Measurements from ENCODE around the gene RPL38.

RPL38 gene

GRCh38 chr17:74165797-74166365 is 37.6 kb upstream of the RPL38 start:
- Histone ChIP-seq H3K9me3 (ENCODE audit: insufficient read depth, low read depth, low read length) (no peaks in the 10 kb centered on the region), H3K27ac (ENCODE audit: low read length) (no peak overlapping the region), H3K27me3 (ENCODE audit: insufficient read depth, low read length) (no peaks in the 10 kb centered on the region), H3K9ac (ENCODE audit: low read depth, low read length) (no peak overlapping the region), H3K36me3 (ENCODE audit: insufficient read depth, low read depth, low read length) (no peaks in the 10 kb centered on the region), H3K4me3 (ENCODE audit: low read length) (no peak overlapping the region), H3K4me1 (ENCODE audit: insufficient read depth, low read length) (no peaks in the 10 kb centered on the region)

- H3K27me3 ChIP-seq (ENCODE audit: insufficient read depth, low read length): no peaks in the 10 kb centered on the region; the same call in 1 of the 2 replicates
- no peak overlapping the region for H3K9ac ChIP-seq (ENCODE audit: low read depth, low read length)
- H3K9me3 ChIP-seq (ENCODE audit: insufficient read depth, low read depth, low read length): no peaks in the 10 kb centered on the region
- H3K27ac ChIP-seq (ENCODE audit: low read length): no peak overlapping the region
- H3K4me1 ChIP-seq (ENCODE audit: insufficient read depth, low read length): no peaks in the 10 kb centered on the region
- H3K36me3 ChIP-seq (ENCODE audit: insufficient read depth, low read depth, low read length): no peaks in the 10 kb centered on the region
- H3K4me3 ChIP-seq (ENCODE audit: low read length): no peak overlapping the region
Observed at GRCh38 chr17:74170924-74171323, 32.6 kb upstream of the RPL38 start.

- Histone ChIP-seq H3K27ac (ENCODE audit: low read length) (no peak overlapping the region), H3K4me3 (ENCODE audit: low read length) (no peak overlapping the region), H3K9me3 (ENCODE audit: insufficient read depth, low read depth, low read length) (no peaks in the 10 kb centered on the region), H3K4me1 (ENCODE audit: insufficient read depth, low read length) (no peaks in the 10 kb centered on the region), H3K9ac (ENCODE audit: low read depth, low read length) (no peak overlapping the region), H3K36me3 (ENCODE audit: insufficient read depth, low read depth, low read length) (no peaks in the 10 kb centered on the region), H3K27me3 (ENCODE audit: insufficient read depth, low read length) (no peaks in the 10 kb centered on the region; the same call in 1 of the 2 replicates)
Observed at GRCh38 chr17:74172700-74173099, 30.8 kb upstream of the RPL38 start.

GRCh38 chr17:74176546-74177001 is 26.9 kb upstream of the RPL38 start:
- Histone ChIP-seq H3K4me3 (ENCODE audit: low read length) (no peak overlapping the region), H3K4me1 (ENCODE audit: insufficient read depth, low read length) (no peaks in the 10 kb centered on the region), H3K9ac (ENCODE audit: low read depth, low read length) (no peak overlapping the region), H3K9me3 (ENCODE audit: insufficient read depth, low read depth, low read length) (no peaks in the 10 kb centered on the region), H3K27me3 (ENCODE audit: insufficient read depth, low read length) (no peaks in the 10 kb centered on the region; the same call in 1 of the 2 replicates), H3K27ac (ENCODE audit: low read length) (no peak overlapping the region), H3K36me3 (ENCODE audit: insufficient read depth, low read depth, low read length) (no peaks in the 10 kb centered on the region)

GRCh38 chr17:74177018-74177450 is 26.4 kb upstream of the RPL38 start:
- no peak overlapping the region for H3K27ac ChIP-seq (ENCODE audit: low read length)
- no peaks in the 10 kb centered on the region for H3K9me3 ChIP-seq (ENCODE audit: insufficient read depth, low read depth, low read length)
- H3K36me3 ChIP-seq (ENCODE audit: insufficient read depth, low read depth, low read length): no peaks in the 10 kb centered on the region
- no peaks in the 10 kb centered on the region; the same call in 1 of the 2 replicates for H3K27me3 ChIP-seq (ENCODE audit: insufficient read depth, low read length)
- no peaks in the 10 kb centered on the region for H3K4me1 ChIP-seq (ENCODE audit: insufficient read depth, low read length)
- H3K9ac ChIP-seq (ENCODE audit: low read depth, low read length): no peak overlapping the region
- H3K4me3 ChIP-seq (ENCODE audit: low read length): no peak overlapping the region

GRCh38 chr17:74179576-74179975 is 23.9 kb upstream of the RPL38 start:
- Histone ChIP-seq H3K27me3 (ENCODE audit: insufficient read depth, low read length) (no peaks in the 10 kb centered on the region; the same call in 1 of the 2 replicates), H3K9ac (ENCODE audit: low read depth, low read length) (no peak overlapping the region), H3K27ac (ENCODE audit: low read length) (no peak overlapping the region), H3K4me1 (ENCODE audit: insufficient read depth, low read length) (no peaks in the 10 kb centered on the region), H3K36me3 (ENCODE audit: insufficient read depth, low read depth, low read length) (no peaks in the 10 kb centered on the region), H3K9me3 (ENCODE audit: insufficient read depth, low read depth, low read length) (no peaks in the 10 kb centered on the region), H3K4me3 (ENCODE audit: low read length) (no peak overlapping the region)

- H3K4me3 ChIP-seq (ENCODE audit: low read length): no peak overlapping the region
- H3K36me3 ChIP-seq (ENCODE audit: insufficient read depth, low read depth, low read length): no peaks in the 10 kb centered on the region
- no peaks in the 10 kb centered on the region for H3K4me1 ChIP-seq (ENCODE audit: insufficient read depth, low read length)
- H3K9ac ChIP-seq (ENCODE audit: low read depth, low read length): no peak overlapping the region
- no peak overlapping the region for H3K27ac ChIP-seq (ENCODE audit: low read length)
- no peaks in the 10 kb centered on the region; the same call in 1 of the 2 replicates for H3K27me3 ChIP-seq (ENCODE audit: insufficient read depth, low read length)
- no peaks in the 10 kb centered on the region for H3K9me3 ChIP-seq (ENCODE audit: insufficient read depth, low read depth, low read length)
Observed at GRCh38 chr17:74180336-74180735, 23.1 kb upstream of the RPL38 start.

GRCh38 chr17:74181341-74181740 is 22.1 kb upstream of the RPL38 start:
- Histone ChIP-seq H3K4me3 (ENCODE audit: low read length) (no peak overlapping the region), H3K27me3 (ENCODE audit: insufficient read depth, low read length) (no peaks in the 10 kb centered on the region; the same call in 1 of the 2 replicates), H3K9me3 (ENCODE audit: insufficient read depth, low read depth, low read length) (no peaks in the 10 kb centered on the region), H3K36me3 (ENCODE audit: insufficient read depth, low read depth, low read length) (no peaks in the 10 kb centered on the region), H3K9ac (ENCODE audit: low read depth, low read length) (no peak overlapping the region), H3K27ac (ENCODE audit: low read length) (no peak overlapping the region), H3K4me1 (ENCODE audit: insufficient read depth, low read length) (no peaks in the 10 kb centered on the region)

GRCh38 chr17:74182041-74182723 is 21.3 kb upstream of the RPL38 start:
- Histone ChIP-seq H3K27ac (ENCODE audit: low read length) (no peak overlapping the region), H3K27me3 (ENCODE audit: insufficient read depth, low read length) (no peaks in the 10 kb centered on the region; the same call in 1 of the 2 replicates), H3K9ac (ENCODE audit: low read depth, low read length) (no peak overlapping the region), H3K36me3 (ENCODE audit: insufficient read depth, low read depth, low read length) (no peaks in the 10 kb centered on the region), H3K9me3 (ENCODE audit: insufficient read depth, low read depth, low read length) (no peaks in the 10 kb centered on the region), H3K4me1 (ENCODE audit: insufficient read depth, low read length) (no peaks in the 10 kb centered on the region), H3K4me3 (ENCODE audit: low read length) (no peak overlapping the region)

GRCh38 chr17:74183411-74183810 is 20.1 kb upstream of the RPL38 start:
- Histone ChIP-seq H3K9me3 (ENCODE audit: insufficient read depth, low read depth, low read length) (no peaks in the 10 kb centered on the region), H3K4me1 (ENCODE audit: insufficient read depth, low read length) (no peaks in the 10 kb centered on the region), H3K4me3 (ENCODE audit: low read length) (no peak overlapping the region), H3K27me3 (ENCODE audit: insufficient read depth, low read length) (no peaks in the 10 kb centered on the region; the same call in 1 of the 2 replicates), H3K36me3 (ENCODE audit: insufficient read depth, low read depth, low read length) (no peaks in the 10 kb centered on the region), H3K27ac (ENCODE audit: low read length) (no peak overlapping the region), H3K9ac (ENCODE audit: low read depth, low read length) (no peak overlapping the region)

- Histone ChIP-seq H3K27me3 (ENCODE audit: insufficient read depth, low read length) (no peaks in the 10 kb centered on the region; the same call in 1 of the 2 replicates), H3K4me1 (ENCODE audit: insufficient read depth, low read length) (no peaks in the 10 kb centered on the region), H3K36me3 (ENCODE audit: insufficient read depth, low read depth, low read length) (no peaks in the 10 kb centered on the region), H3K4me3 (ENCODE audit: low read length) (no peak overlapping the region), H3K27ac (ENCODE audit: low read length) (no peak overlapping the region), H3K9me3 (ENCODE audit: insufficient read depth, low read depth, low read length) (no peaks in the 10 kb centered on the region), H3K9ac (ENCODE audit: low read depth, low read length) (no peak overlapping the region)
Observed at GRCh38 chr17:74185571-74186185, 17.8 kb upstream of the RPL38 start.

- Histone ChIP-seq H3K27me3 (ENCODE audit: insufficient read depth, low read length) (no peaks in the 10 kb centered on the region), H3K4me1 (ENCODE audit: insufficient read depth, low read length) (no peaks in the 10 kb centered on the region), H3K9me3 (ENCODE audit: insufficient read depth, low read depth, low read length) (no peaks in the 10 kb centered on the region), H3K4me3 (ENCODE audit: low read length) (no peak overlapping the region), H3K9ac (ENCODE audit: low read depth, low read length) (no peak overlapping the region), H3K36me3 (ENCODE audit: insufficient read depth, low read depth, low read length) (no peaks in the 10 kb centered on the region), H3K27ac (ENCODE audit: low read length) (no peak overlapping the region)
Observed at GRCh38 chr17:74186498-74186897, 17.0 kb upstream of the RPL38 start.
